Ishikawa (cell line): ENCODE data around the gene NTSR1.

Experiments
- CEBPB ChIP-seq: IDR thresholded peaks from 2 replicates; pipeline ENCODE4 v1.6.1; 2012
- CREB1 ChIP-seq: IDR thresholded peaks from 2 replicates; pipeline ENCODE4 v1.6.1; 2012; ENCODE audit warnings: low read depth
- EGR1 ChIP-seq: IDR thresholded peaks from 2 replicates; pipeline ENCODE4 v1.6.1; 2012
- EP300 ChIP-seq: IDR thresholded peaks from 2 replicates; pipeline ENCODE4 v1.6.1; 2012; ENCODE audit warnings: borderline replicate concordance
- FOXM1 ChIP-seq: IDR thresholded peaks from 2 replicates; pipeline ENCODE4 v1.6.1; 2012; ENCODE audit warnings: low read depth, borderline replicate concordance
- MAX ChIP-seq: IDR thresholded peaks from 2 replicates; pipeline ENCODE4 v1.6.1; 2012
- NFIC ChIP-seq: IDR thresholded peaks from 2 replicates; pipeline ENCODE4 v1.6.1; 2012
- RAD21 ChIP-seq: IDR thresholded peaks from 2 replicates; pipeline ENCODE4 v1.6.1; 2012; ENCODE audit warnings: low read depth
- REST ChIP-seq: IDR thresholded peaks from 2 replicates; pipeline ENCODE4 v1.6.1; 2012; ENCODE audit warnings: low read depth, mild to moderate bottlenecking
- TAF1 ChIP-seq: IDR thresholded peaks from 2 replicates; pipeline ENCODE4 v1.6.1; 2012; ENCODE audit warnings: low read depth, mild to moderate bottlenecking
- TCF12 ChIP-seq: IDR thresholded peaks from 2 replicates; pipeline ENCODE4 v1.6.1; 2012; ENCODE audit warnings: low read depth
- TEAD4 ChIP-seq: IDR thresholded peaks from 2 replicates; pipeline ENCODE4 v1.6.1; 2012
- USF1 ChIP-seq: IDR thresholded peaks from 2 replicates; pipeline ENCODE4 v1.6.1; 2012
- YY1 ChIP-seq: IDR thresholded peaks from 2 replicates; pipeline ENCODE4 v1.6.1; 2012; ENCODE audit warnings: low read depth
- ZBTB7A ChIP-seq: IDR thresholded peaks from 2 replicates; pipeline ENCODE4 v1.6.1; 2012; ENCODE audit warnings: low read depth

The NTSR1 gene

DNA sequence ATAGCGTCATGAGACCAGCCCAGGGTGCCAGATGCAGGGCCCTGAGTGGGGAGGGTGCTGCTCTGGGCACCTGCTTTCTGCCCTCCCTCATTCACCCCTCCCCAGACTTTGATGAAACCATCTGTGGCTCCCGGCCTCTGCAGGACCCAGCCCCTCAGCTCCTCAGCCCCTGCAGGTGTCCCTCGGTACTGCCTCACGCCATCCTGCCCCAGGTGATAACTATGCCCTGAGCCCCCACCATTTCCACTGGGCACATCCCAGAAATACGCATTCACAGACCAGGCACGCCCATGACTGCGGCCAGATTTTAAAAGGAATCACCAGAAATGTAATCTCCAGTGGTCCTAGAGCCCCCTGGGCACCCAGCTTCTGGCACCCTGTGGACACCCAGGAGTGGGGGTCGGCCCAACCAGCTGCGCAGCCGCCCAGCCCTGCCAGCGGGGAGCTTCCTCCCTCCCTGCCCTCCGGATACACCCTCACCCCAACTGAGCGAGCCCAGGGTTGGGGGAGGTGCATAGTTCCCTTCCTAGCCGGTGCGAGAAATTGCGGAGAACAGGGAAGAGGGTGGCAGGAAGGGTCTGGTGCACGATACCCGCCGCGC is 615 bp upstream of the NTSR1 start:
- TF ChIP-seq MAX = no peak
- no peak for TF ChIP-seq REST
- TF ChIP-seq NFIC = no peak
- TF ChIP-seq YY1 = no peak
- no peak for TF ChIP-seq EGR1
- TF ChIP-seq CEBPB = no peak
- no peak for TF ChIP-seq CREB1
- TF ChIP-seq USF1 = no peak
- TF ChIP-seq TCF12 = no peak
- TF ChIP-seq TEAD4 = no peak
- TF ChIP-seq FOXM1 = no peak
- no peak for TF ChIP-seq ZBTB7A
- TF ChIP-seq TAF1 = no peak

DNA sequence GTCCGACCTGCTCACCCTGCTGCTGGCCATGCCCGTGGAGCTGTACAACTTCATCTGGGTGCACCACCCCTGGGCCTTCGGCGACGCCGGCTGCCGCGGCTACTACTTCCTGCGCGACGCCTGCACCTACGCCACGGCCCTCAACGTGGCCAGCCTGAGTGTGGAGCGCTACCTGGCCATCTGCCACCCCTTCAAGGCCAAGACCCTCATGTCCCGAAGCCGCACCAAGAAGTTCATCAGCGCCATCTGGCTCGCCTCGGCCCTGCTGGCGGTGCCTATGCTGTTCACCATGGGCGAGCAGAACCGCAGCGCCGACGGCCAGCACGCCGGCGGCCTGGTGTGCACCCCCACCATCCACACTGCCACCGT is 885 bp downstream of the NTSR1 start:
- TF ChIP-seq EP300 (no peak), YY1 (no peak), USF1 (no peak), MAX (no peak), CEBPB (no peak), RAD21 (no peak), REST (no peak)

- TF ChIP-seq ZBTB7A (no peak), EP300 (no peak), EGR1 (no peak), USF1 (no peak), TAF1 (no peak), FOXM1 (no peak), TEAD4 (no peak), CREB1 (no peak), TCF12 (no peak), REST (no peak), YY1 (no peak), MAX (no peak), RAD21 (no peak), NFIC (no peak), CEBPB (no peak)
Measured at GRCh38 chr20:62710221-62710885, 1.7 kb downstream of the NTSR1 start.
